H1 (cell line): ENCODE results near the gene MAP7D1.

Experiments used
- EP300 ChIP-seq, 2 experiments: IDR thresholded peaks; 1 replicate in 1 of 2; 2 replicates in 1 of 2; pipeline ENCODE4 v1.6.1; 2011 to 2012; ENCODE audit warnings: low read depth in 2 of 2, low read length in 2 of 2, mild to moderate bottlenecking in 2 of 2, borderline replicate concordance in 1 of 2, inconsistent platforms in 1 of 2, moderate library complexity in 1 of 2
- GABPA ChIP-seq: IDR thresholded peaks from 2 replicates; pipeline ENCODE4 v1.6.1; 2011; ENCODE audit warnings: mild to moderate bottlenecking, low read length, moderate library complexity, borderline replicate concordance; ENCODE audit not compliant: insufficient read depth
- PHF8 ChIP-seq: fragments of 200-600 bp; sonication (generic); conservative IDR thresholded peaks from 2 replicates; pipeline ENCODE4 v1.7.1; 2012; ENCODE audit warnings: low read depth, mild to moderate bottlenecking, inconsistent platforms, low read length, moderate library complexity
- POLR2A ChIP-seq, 2 experiments: IDR thresholded peaks; 1 replicate in 1 of 2; 2 replicates in 1 of 2; pipeline ENCODE4 v1.6.1; 2011; ENCODE audit warnings: low read depth in 2 of 2, low read length in 2 of 2, mild to moderate bottlenecking in 2 of 2; ENCODE audit errors: control extremely low read depth in 1 of 2
- SRF ChIP-seq: IDR thresholded peaks from 2 replicates; pipeline ENCODE4 v1.6.1; 2011; ENCODE audit warnings: mild to moderate bottlenecking, low read depth, low read length, moderate library complexity
- TBP ChIP-seq: IDR thresholded peaks from 2 replicates; pipeline ENCODE4 v1.6.1; 2011; ENCODE audit warnings: low read depth, low read length, improper control_type of control experiment
- TF ChIP-seq, protein P1 (sequence below), 3 experiments: IDR thresholded peaks; 1 replicate in 2 of 3; 2 replicates in 1 of 3; pipeline versions ENCODE4 v1.5.1 to v1.6.1; 2011; ENCODE audit warnings: low read length in 3 of 3, mild to moderate bottlenecking in 3 of 3, inconsistent platforms in 2 of 3, low read depth in 1 of 3, moderate library complexity in 1 of 3; ENCODE audit not compliant: insufficient read depth in 1 of 3; ENCODE audit errors: control extremely low read depth in 1 of 3
- TF ChIP-seq, protein P2 (sequence below): IDR thresholded peaks from 2 replicates; pipeline ENCODE4 v1.6.1; 2012; ENCODE audit warnings: inconsistent platforms

GRCh38 chr1:36204347-36204909 lies 48.5 kb downstream of the MAP7D1 start:
- TF ChIP-seq EP300 (IDR thresholded peaks at IDR 0.05; ENCODE audit: borderline replicate concordance in 1 of 2, low read depth in 2 of 2, low read length in 2 of 2) (no peak), GABPA (no peak), TBP (no peak), POLR2A (IDR thresholded peaks at IDR 0.05; ENCODE audit: control extremely low read depth in 1 of 2, low read depth in 2 of 2, low read length in 2 of 2) (no peak), PHF8 (no peak), SRF (no peak)
- TF ChIP-seq, protein P1, sequence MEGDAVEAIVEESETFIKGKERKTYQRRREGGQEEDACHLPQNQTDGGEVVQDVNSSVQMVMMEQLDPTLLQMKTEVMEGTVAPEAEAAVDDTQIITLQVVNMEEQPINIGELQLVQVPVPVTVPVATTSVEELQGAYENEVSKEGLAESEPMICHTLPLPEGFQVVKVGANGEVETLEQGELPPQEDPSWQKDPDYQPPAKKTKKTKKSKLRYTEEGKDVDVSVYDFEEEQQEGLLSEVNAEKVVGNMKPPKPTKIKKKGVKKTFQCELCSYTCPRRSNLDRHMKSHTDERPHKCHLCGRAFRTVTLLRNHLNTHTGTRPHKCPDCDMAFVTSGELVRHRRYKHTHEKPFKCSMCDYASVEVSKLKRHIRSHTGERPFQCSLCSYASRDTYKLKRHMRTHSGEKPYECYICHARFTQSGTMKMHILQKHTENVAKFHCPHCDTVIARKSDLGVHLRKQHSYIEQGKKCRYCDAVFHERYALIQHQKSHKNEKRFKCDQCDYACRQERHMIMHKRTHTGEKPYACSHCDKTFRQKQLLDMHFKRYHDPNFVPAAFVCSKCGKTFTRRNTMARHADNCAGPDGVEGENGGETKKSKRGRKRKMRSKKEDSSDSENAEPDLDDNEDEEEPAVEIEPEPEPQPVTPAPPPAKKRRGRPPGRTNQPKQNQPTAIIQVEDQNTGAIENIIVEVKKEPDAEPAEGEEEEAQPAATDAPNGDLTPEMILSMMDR (IDR thresholded peaks at IDR 0.05; ENCODE audit: control extremely low read depth in 1 of 3, insufficient read depth in 1 of 3, low read depth in 1 of 3, low read length in 3 of 3) = no peak
- TF ChIP-seq, protein P2, sequence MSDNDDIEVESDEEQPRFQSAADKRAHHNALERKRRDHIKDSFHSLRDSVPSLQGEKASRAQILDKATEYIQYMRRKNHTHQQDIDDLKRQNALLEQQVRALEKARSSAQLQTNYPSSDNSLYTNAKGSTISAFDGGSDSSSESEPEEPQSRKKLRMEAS = no peak
